Panc1 (cell line): Measurements from ENCODE around the gene ATXN10. TPM values are rescaled to one million over a fixed set of nuclear protein-coding genes. Genes with fewer than 3 reads are reported as not detected.

Experiments
- ATAC-seq: fragments of 200-7000 bp; cut with Tn5 transposase; 2 replicates; pipeline ENCODE4 v1.9.1; 2020; ENCODE audit warnings: mild to moderate bottlenecking, moderate library complexity
- BruUV-seq: library from RNA; stranded (reverse); fragments of 400-500 nt; replicated peaks from 2 replicates; lab custom pipeline; 2021; lab: Mats Ljungman, UMichigan
- CTCF ChIA-PET: fragments of 300-600 bp; sonication (Branson Sonifier 250); formaldehyde crosslinking; loops from one replicate; lab custom pipeline; 2022; ENCODE audit warnings: antibody characterized with exemption; lab: Charles Lee
- POLR2A ChIA-PET: fragments of 300-600 bp; sonication (Branson Sonifier 250); formaldehyde crosslinking; loops from one replicate; lab custom pipeline; 2022; ENCODE audit warnings: antibody characterized with exemption; lab: Charles Lee
- DNase-seq: peaks from one replicate; pipeline ENCODE4 v3.0.0-alpha.2; 2010; ENCODE audit warnings: low read depth, low spot score
- H3K27ac ChIP-seq: 2 replicates; pipeline ENCODE4 v1.5.1; 2011; ENCODE audit warnings: mild to moderate bottlenecking, low read length, inconsistent platforms
- H3K27me3 ChIP-seq: fragments of 200-500 bp; sonication (Bioruptor generic); 2 replicates; pipeline ENCODE4 v1.6.0; 2014; ENCODE audit warnings: low read length, inconsistent platforms; ENCODE audit not compliant: control insufficient read depth, insufficient read depth
- H3K36me3 ChIP-seq: fragments of 200-500 bp; sonication (Bioruptor generic); 2 replicates; pipeline ENCODE4 v1.5.1; 2014; ENCODE audit warnings: inconsistent platforms, mild to moderate bottlenecking, low read length, moderate library complexity; ENCODE audit not compliant: control insufficient read depth, insufficient read depth
- H3K4me1 ChIP-seq: 2 replicates; pipeline ENCODE4 v1.5.1; 2011; ENCODE audit warnings: inconsistent platforms, mild to moderate bottlenecking, low read length, moderate library complexity; ENCODE audit not compliant: control insufficient read depth, insufficient read depth
- H3K4me3 ChIP-seq, 2 experiments: 2 replicates each; pipeline ENCODE4 v1.5.1; 2011 to 2012; ENCODE audit warnings: low read depth in 2 of 2, low read length in 2 of 2, mild to moderate bottlenecking in 2 of 2, inconsistent platforms in 1 of 2, moderate library complexity in 1 of 2
- H3K9me3 ChIP-seq: fragments of 200-500 bp; sonication (Bioruptor generic); 2 replicates; pipeline ENCODE4 v1.5.1; 2014; ENCODE audit warnings: low read depth, mild to moderate bottlenecking, inconsistent platforms, low read length, moderate library complexity; ENCODE audit not compliant: control insufficient read depth, insufficient read depth
- CTCF ChIP-seq: fragments of 450-650 bp; IDR thresholded peaks from 2 replicates; pipeline ENCODE4 v1.5.1; 2017; ENCODE audit warnings: mild to moderate bottlenecking
- POLR2AphosphoS5 ChIP-seq: IDR thresholded peaks from 2 replicates; pipeline ENCODE4 v1.6.1; 2012; ENCODE audit warnings: mild to moderate bottlenecking, low read depth, low read length, moderate library complexity
- REST ChIP-seq, 2 experiments: IDR thresholded peaks; 2 replicates each; pipeline ENCODE4 v1.6.1; 2011 to 2012; ENCODE audit warnings: low read depth in 2 of 2, control low read depth in 1 of 2, low read length in 1 of 2, mild to moderate bottlenecking in 1 of 2, moderate library complexity in 1 of 2; ENCODE audit not compliant: insufficient read depth in 1 of 2
- SIN3A ChIP-seq: IDR thresholded peaks from 2 replicates; pipeline ENCODE4 v1.6.1; 2012; ENCODE audit warnings: low read depth, mild to moderate bottlenecking, low read length, moderate library complexity, borderline replicate concordance; ENCODE audit not compliant: insufficient read depth
- TCF7L2 ChIP-seq: IDR thresholded peaks from 2 replicates; pipeline ENCODE4 v1.6.1; 2011; ENCODE audit warnings: mild to moderate bottlenecking, low read depth, low read length, inconsistent platforms
- in situ Hi-C: cut with HindIII; loops from 2 replicates; pipeline ENCODE4 v1.10.0; 2016; ENCODE audit warnings: low sequenced_read_pairs, low pct_unique_long_range_greater_than_20kb
- intact Hi-C: fragments of 100-400 bp; cut with micrococcal nuclease; formaldehyde crosslinking; loops from one replicate; pipeline ENCODE4 v1.10.0; 2022; ENCODE audit not compliant: unreplicated experiment
- total RNA-seq: library from RNA; stranded (reverse); gene quantifications from one replicate; pipeline ENCODE4 v1.2.1, GENCODE V29; 2021; ENCODE audit not compliant: unreplicated experiment

ATXN10 gene
- total RNA-seq, 1 experiment from 2014 or later: 184 TPM

GRCh38 chr22:45848904-45849303 is 177.3 kb downstream of the ATXN10 start:
- H3K36me3 ChIP-seq: peaks cover 3% of the 10 kb centered on the region; the same call in 1 of the 2 replicates
- in situ Hi-C loops: no loop called here

GRCh38 chr22:45852826-45853225 is 181.2 kb downstream of the ATXN10 start:
- Histone ChIP-seq H3K4me1 (no peaks in the 10 kb centered on the region), H3K9me3 (peaks cover 14% of the 10 kb centered on the region; the same call in 1 of the 2 replicates), H3K4me3 (no peak overlapping the region), H3K36me3 (no peaks in the 10 kb centered on the region; the same call in 1 of the 2 replicates), H3K27me3 (no peaks in the 10 kb centered on the region), H3K27ac (no peak overlapping the region)
- ChIA-PET POLR2A (no interaction called here), CTCF (no interaction called here)
- no peak for ATAC-seq
- DNase-seq: no peak
- intact Hi-C loops (no loop called here), in situ Hi-C loops (no loop called here)
- no TSS peak for BruUV-seq
- no peak for TF ChIP-seq REST (IDR thresholded peaks at IDR 0.05; ENCODE audit: insufficient read depth in 1 of 2, low read depth in 2 of 2, low read length in 1 of 2)
- TF ChIP-seq SIN3A: no peak
- TF ChIP-seq CTCF: no peak
- no peak for TF ChIP-seq TCF7L2
- TF ChIP-seq POLR2AphosphoS5: no peak

More at GRCh38 chr22:45848904-45849303, 177.3 kb downstream of the ATXN10 start:
- BruUV-seq: no TSS peak
- Histone ChIP-seq H3K27me3 (no peaks in the 10 kb centered on the region), H3K27ac (no peak overlapping the region), H3K4me3 (no peak overlapping the region), H3K4me1 (no peaks in the 10 kb centered on the region), H3K9me3 (peaks cover 14% of the 10 kb centered on the region; the same call in 1 of the 2 replicates)
- no peak for ATAC-seq
- no peak for DNase-seq
- intact Hi-C loops: no loop called here
- POLR2A ChIA-PET: no interaction called here
- CTCF ChIA-PET: no interaction called here
- no peak for TF ChIP-seq REST (IDR thresholded peaks at IDR 0.05; ENCODE audit: insufficient read depth in 1 of 2, low read depth in 2 of 2, low read length in 1 of 2)
- no peak for TF ChIP-seq CTCF
- TF ChIP-seq SIN3A: no peak
- no peak for TF ChIP-seq TCF7L2
- TF ChIP-seq POLR2AphosphoS5: no peak
